B cell (primary cell): ENCODE measurements around the gene TLR3. TPM values are rescaled to one million over a fixed set of nuclear protein-coding genes. Genes with fewer than 3 reads are reported as not detected.

Experiments used
- ATAC-seq: fragments of 200-7000 bp; cut with Tn5 transposase; one replicate; pipeline ENCODE4 v1.10.0; 2021; ENCODE audit warnings: low read depth, mild to moderate bottlenecking, moderate number of reproducible peaks, moderate library complexity
- CTCF ChIA-PET: fragments of 350-600 bp; sonication (Branson Sonifier 250); formaldehyde crosslinking; loops from one replicate; lab custom pipeline; 2021; ENCODE audit warnings: antibody characterized with exemption, inconsistent platforms; lab: Charles Lee
- POLR2A ChIA-PET: fragments of 350-600 bp; sonication (Branson Sonifier 250); formaldehyde crosslinking; loops from one replicate; lab custom pipeline; 2021; ENCODE audit warnings: antibody characterized with exemption; lab: Charles Lee
- DNase-seq: peaks from one replicate; pipeline ENCODE4 v3.0.0; 2013
- H2AFZ ChIP-seq: 2 replicates; pipeline ENCODE4 v1.6.1; 2012; ENCODE audit warnings: mild to moderate bottlenecking, low read depth, low read length; ENCODE audit not compliant: insufficient read depth, poor library complexity, severe bottlenecking
- H3K27ac ChIP-seq, 2 donors: 1 replicate in 1 of 2; 2 replicates in 1 of 2; pipeline ENCODE4 v1.5.1; 2012 to 2013; ENCODE audit warnings: low read length in 2 of 2, mild to moderate bottlenecking in 2 of 2, moderate library complexity in 1 of 2
- H3K27me3 ChIP-seq, 4 experiments: fragments of 200-600 bp in 1 of 4; sonication (generic) in 1 of 4; replicated peaks in 1 of 4; 1 replicate in 2 of 4; 2 replicates in 2 of 4; pipeline versions ENCODE4 v1.6.1 to v1.7.0; 2013 to 2016; ENCODE audit warnings: low read length in 3 of 4, mild to moderate bottlenecking in 2 of 4, mixed read lengths in 1 of 4, moderate library complexity in 1 of 4; ENCODE audit not compliant: insufficient read depth in 4 of 4, control insufficient read depth in 3 of 4; ENCODE audit errors: control extremely low read depth in 1 of 4
- H3K36me3 ChIP-seq, 2 experiments: replicated peaks in 1 of 2; 1 replicate in 1 of 2; 2 replicates in 1 of 2; pipeline versions ENCODE4 v1.6.1 to v1.7.1; 2013; ENCODE audit warnings: low read length in 1 of 2; ENCODE audit not compliant: insufficient read depth in 2 of 2, control insufficient read depth in 1 of 2; ENCODE audit errors: control extremely low read depth in 1 of 2, extremely low read depth in 1 of 2
- H3K4me1 ChIP-seq, 2 donors: fragments of 200-600 bp in 1 of 2; sonication (generic) in 1 of 2; 1 replicate in 1 of 2; 2 replicates in 1 of 2; pipeline versions ENCODE4 v1.5.1 to v1.6.1; 2013 to 2017; ENCODE audit warnings: low read length in 2 of 2; ENCODE audit not compliant: control insufficient read depth in 2 of 2, insufficient read depth in 2 of 2
- H3K4me2 ChIP-seq: replicated peaks from 2 replicates; pipeline ENCODE3; 2012; ENCODE audit warnings: mild to moderate bottlenecking, low read depth, low read length; ENCODE audit not compliant: poor library complexity, severe bottlenecking
- H3K4me3 ChIP-seq, 5 experiments: fragments of 200-600 bp in 1 of 5; sonication (generic) in 1 of 5; 1 replicate in 3 of 5; 2 replicates in 2 of 5; pipeline versions ENCODE4 v1.5.1 to v1.7.0; 2011 to 2016; ENCODE audit warnings: low read length in 4 of 5, mild to moderate bottlenecking in 4 of 5, low read depth in 2 of 5, control low read depth in 1 of 5, moderate library complexity in 1 of 5; ENCODE audit not compliant: insufficient read depth in 1 of 5; ENCODE audit errors: control extremely low read depth in 1 of 5, extremely low read depth in 1 of 5
- H3K79me2 ChIP-seq: fragments of 200-600 bp; sonication (generic); one replicate; pipeline ENCODE4 v1.6.0; 2016; ENCODE audit warnings: low read length; ENCODE audit not compliant: control insufficient read depth, insufficient read depth
- H3K9ac ChIP-seq: fragments of 200-600 bp; sonication (generic); 2 replicates; pipeline ENCODE4 v1.6.1; 2017; ENCODE audit warnings: mild to moderate bottlenecking, low read length, moderate library complexity
- H3K9me3 ChIP-seq, 3 donors: one replicate each; pipeline versions ENCODE4 v1.6.1 to v1.7.1; 2013; ENCODE audit warnings: low read length in 2 of 3; ENCODE audit not compliant: control insufficient read depth in 2 of 3, insufficient read depth in 1 of 3; ENCODE audit errors: control extremely low read depth in 1 of 3
- H4K20me1 ChIP-seq: 2 replicates; pipeline ENCODE4 v1.6.0; 2012; ENCODE audit warnings: mild to moderate bottlenecking, low read length; ENCODE audit not compliant: insufficient read depth, control insufficient read depth, poor library complexity, severe bottlenecking
- H3K27ac Mint-ChIP-seq: one replicate; pipeline ENCODE4 v1.8.0; 2021; ENCODE audit warnings: mixed read lengths
- H3K27me3 Mint-ChIP-seq: one replicate; pipeline ENCODE4 v1.8.0; 2021; ENCODE audit warnings: mixed read lengths
- H3K4me1 Mint-ChIP-seq: one replicate; pipeline ENCODE4 v1.8.0; 2021; ENCODE audit warnings: mixed read lengths
- H3K4me3 Mint-ChIP-seq: one replicate; pipeline ENCODE4 v1.8.0; 2021; ENCODE audit warnings: mixed read lengths
- H3K9me3 Mint-ChIP-seq: one replicate; pipeline ENCODE4 v1.8.0; 2022; ENCODE audit warnings: mixed read lengths; ENCODE audit not compliant: insufficient read depth
- EZH2 ChIP-seq: IDR thresholded peaks from 2 replicates; pipeline ENCODE4 v1.6.1; 2012; ENCODE audit warnings: borderline replicate concordance, low read depth, mild to moderate bottlenecking, moderate library complexity, low read length; ENCODE audit not compliant: insufficient read depth, poor library complexity, severe bottlenecking
- WGBS: methylation state at CpG from one replicate; pipeline ENCODE4 v1.1.5; 2013; ENCODE audit warnings: missing lambda C conversion rate; ENCODE audit not compliant: insufficient coverage; 5-methylcytosine and 5-hydroxymethylcytosine counted together
- intact Hi-C: fragments of 100-400 bp; cut with micrococcal nuclease; formaldehyde crosslinking; loops from one replicate; pipeline ENCODE4 v1.10.0; 2022
- polyA plus RNA-seq: library from polyadenylated mRNA; depleted of rRNA; stranded (reverse); fragments of >200 nt; gene quantifications from 2 replicates; pipeline ENCODE4 v1.2.3, GENCODE V29; 2012
- total RNA-seq, 2 donors: library from RNA; stranded (reverse); fragments of 120-200 nt in 1 of 2; gene quantifications; 1 replicate in 1 of 2; 2 replicates in 1 of 2; pipeline versions ENCODE4 v1.2.3 to v1.2.4, GENCODE V29; 2013 to 2022
- TF ChIP-seq, protein P1 (sequence below): fragments of 200-600 bp; IDR thresholded peaks from one replicate; pipeline ENCODE4 v1.8.0; 2022; ENCODE audit warnings: antibody characterized with exemption, mild to moderate bottlenecking

TLR3 gene
- total and polyA plus RNA-seq, 2 donors (not counting 1 experiment from before 2014, with no cell fraction given): not detected

DNA sequence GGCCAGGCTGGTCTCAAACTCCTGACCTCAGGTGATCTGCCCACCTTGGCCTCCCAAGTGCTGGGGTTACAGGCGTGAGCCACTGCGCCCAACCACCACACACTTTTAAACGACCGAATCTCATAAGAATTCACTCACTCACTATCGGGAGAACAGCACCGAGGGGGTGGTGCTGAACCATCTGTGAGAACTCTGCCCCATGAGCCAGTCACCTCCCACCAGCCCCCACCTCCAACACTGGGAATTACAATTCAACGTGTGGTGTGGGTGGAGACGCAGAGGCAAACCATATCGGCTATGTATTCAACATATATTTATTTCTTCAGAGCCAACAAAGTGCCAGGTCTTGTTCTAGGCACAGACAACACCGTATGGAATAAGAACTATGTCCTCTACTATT is 3.6 kb downstream of the TLR3 start:
- H3K4me1 ChIP-seq: peaks cover 13 to 20% of the 10 kb centered on the region in 2 donors
- H3K4me3 ChIP-seq: no peak overlapping the region
- no peaks in the 10 kb centered on the region for H4K20me1 ChIP-seq
- no peak overlapping the region for H2AFZ ChIP-seq
- Mint-ChIP-seq H3K4me3 (no peak overlapping the region), H3K27ac (no peak overlapping the region), H3K9me3 (no peaks in the 10 kb centered on the region), H3K4me1 (peaks cover 8% of the 10 kb centered on the region), H3K27me3 (peaks cover 13% of the 10 kb centered on the region)
- 89% methylated on average over 8 of the region's 10 CpGs for WGBS
- CTCF ChIA-PET: no interaction called here
- no peak overlapping the region for H3K4me2 ChIP-seq
- intact Hi-C loops: no loop called here
- ATAC-seq (no peak), DNase-seq (no peak)
- peaks cover 0 to 19% (median 10%) of the 10 kb centered on the region in 4 experiments for H3K27me3 ChIP-seq
- H3K9me3 ChIP-seq: no peaks in the 10 kb centered on the region
- no peaks in the 10 kb centered on the region for H3K36me3 ChIP-seq
- H3K79me2 ChIP-seq: no peaks in the 10 kb centered on the region
- POLR2A ChIA-PET: no interaction called here
- no peak overlapping the region for H3K27ac ChIP-seq
- H3K9ac ChIP-seq: no peak overlapping the region
- TF ChIP-seq, protein P1, sequence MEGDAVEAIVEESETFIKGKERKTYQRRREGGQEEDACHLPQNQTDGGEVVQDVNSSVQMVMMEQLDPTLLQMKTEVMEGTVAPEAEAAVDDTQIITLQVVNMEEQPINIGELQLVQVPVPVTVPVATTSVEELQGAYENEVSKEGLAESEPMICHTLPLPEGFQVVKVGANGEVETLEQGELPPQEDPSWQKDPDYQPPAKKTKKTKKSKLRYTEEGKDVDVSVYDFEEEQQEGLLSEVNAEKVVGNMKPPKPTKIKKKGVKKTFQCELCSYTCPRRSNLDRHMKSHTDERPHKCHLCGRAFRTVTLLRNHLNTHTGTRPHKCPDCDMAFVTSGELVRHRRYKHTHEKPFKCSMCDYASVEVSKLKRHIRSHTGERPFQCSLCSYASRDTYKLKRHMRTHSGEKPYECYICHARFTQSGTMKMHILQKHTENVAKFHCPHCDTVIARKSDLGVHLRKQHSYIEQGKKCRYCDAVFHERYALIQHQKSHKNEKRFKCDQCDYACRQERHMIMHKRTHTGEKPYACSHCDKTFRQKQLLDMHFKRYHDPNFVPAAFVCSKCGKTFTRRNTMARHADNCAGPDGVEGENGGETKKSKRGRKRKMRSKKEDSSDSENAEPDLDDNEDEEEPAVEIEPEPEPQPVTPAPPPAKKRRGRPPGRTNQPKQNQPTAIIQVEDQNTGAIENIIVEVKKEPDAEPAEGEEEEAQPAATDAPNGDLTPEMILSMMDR: no peak
- no peak for TF ChIP-seq EZH2

DNA sequence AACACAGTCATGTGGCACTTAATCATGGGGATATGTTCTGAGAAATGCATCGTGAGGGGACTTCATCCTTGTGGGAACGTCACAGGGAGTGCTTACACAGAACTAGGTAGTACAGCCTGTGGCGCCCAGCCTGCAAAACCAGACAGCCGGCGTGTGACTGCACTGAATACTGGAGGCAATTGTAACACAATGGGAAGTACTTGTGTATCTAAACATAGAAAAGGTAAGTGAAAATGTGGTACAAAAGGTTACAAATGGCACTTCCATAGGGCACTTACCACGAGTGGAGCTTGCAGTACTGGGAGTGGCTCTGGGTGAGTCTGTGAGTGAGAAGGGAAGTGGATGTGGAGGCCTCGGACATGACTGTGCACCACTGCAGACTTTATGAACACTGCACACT is 5.2 kb downstream of the TLR3 start:
- no peaks in the 10 kb centered on the region for H3K9me3 ChIP-seq
- Mint-ChIP-seq H3K4me1 (peaks cover under 1% of the 10 kb centered on the region), H3K27ac (no peak overlapping the region), H3K9me3 (no peaks in the 10 kb centered on the region), H3K27me3 (peaks cover 7% of the 10 kb centered on the region), H3K4me3 (no peak overlapping the region)
- H3K79me2 ChIP-seq: no peaks in the 10 kb centered on the region
- peaks cover 0 to 4% (median 0%) of the 10 kb centered on the region in 4 experiments for H3K27me3 ChIP-seq
- no peak overlapping the region for H3K4me3 ChIP-seq
- DNase-seq (no peak), ATAC-seq (no peak)
- TF ChIP-seq, protein P1: no peak
- TF ChIP-seq EZH2: no peak
- WGBS: 95% methylated on average over 5 of the region's 7 CpGs
- CTCF ChIA-PET: interaction anchor here (0.6 kb wide), 1 partner anchor 487 kb away, joined by 3 read pairs; no protein-coding TSS in a partner anchor
- POLR2A ChIA-PET: no interaction called here
- no peaks in the 10 kb centered on the region for H4K20me1 ChIP-seq
- H3K4me1 ChIP-seq: peaks cover 0 to 3% of the 10 kb centered on the region in 2 donors
- H3K4me2 ChIP-seq: no peak overlapping the region
- H3K36me3 ChIP-seq: no peaks in the 10 kb centered on the region
- H3K9ac ChIP-seq: no peak overlapping the region
- H3K27ac ChIP-seq: no peak overlapping the region
- intact Hi-C loops: no loop called here
- H2AFZ ChIP-seq: no peak overlapping the region
